MM.1S (cell line): ENCODE results near the gene NMS.

Source experiments
- EZH2phosphoT487 ChIP-seq: fragments of 300-600 bp; sonication (generic); IDR thresholded peaks from 2 replicates; pipeline ENCODE4 v1.6.1; 2018; ENCODE audit warnings: antibody characterized with exemption, low read length
- TF ChIP-seq, protein P1 (sequence below): fragments of 300-600 bp; sonication (generic); IDR thresholded peaks from 2 replicates; pipeline ENCODE4 v1.5.1; 2016; ENCODE audit warnings: antibody characterized with exemption, low read length, mixed read lengths

DNA sequence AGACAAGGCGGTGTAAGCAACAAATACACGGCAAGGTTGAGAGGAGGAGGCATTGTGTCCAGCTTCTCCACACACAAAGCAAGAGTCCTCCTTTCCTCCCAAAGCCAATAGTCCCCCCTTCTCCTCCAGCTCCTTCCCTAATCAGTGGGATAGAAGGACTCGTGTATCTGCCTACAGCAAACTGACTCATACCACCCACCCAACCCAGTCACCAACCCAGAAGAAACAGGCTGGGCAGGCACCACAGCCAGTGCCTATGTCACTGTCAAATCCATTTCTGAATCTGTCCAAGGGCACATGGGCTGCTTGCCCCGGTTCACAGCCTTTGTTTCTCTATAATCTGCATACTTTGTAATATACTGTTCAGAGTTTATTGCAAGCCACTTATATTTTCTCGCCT is 19.2 kb upstream of the NMS start:
- TF ChIP-seq, protein P1, sequence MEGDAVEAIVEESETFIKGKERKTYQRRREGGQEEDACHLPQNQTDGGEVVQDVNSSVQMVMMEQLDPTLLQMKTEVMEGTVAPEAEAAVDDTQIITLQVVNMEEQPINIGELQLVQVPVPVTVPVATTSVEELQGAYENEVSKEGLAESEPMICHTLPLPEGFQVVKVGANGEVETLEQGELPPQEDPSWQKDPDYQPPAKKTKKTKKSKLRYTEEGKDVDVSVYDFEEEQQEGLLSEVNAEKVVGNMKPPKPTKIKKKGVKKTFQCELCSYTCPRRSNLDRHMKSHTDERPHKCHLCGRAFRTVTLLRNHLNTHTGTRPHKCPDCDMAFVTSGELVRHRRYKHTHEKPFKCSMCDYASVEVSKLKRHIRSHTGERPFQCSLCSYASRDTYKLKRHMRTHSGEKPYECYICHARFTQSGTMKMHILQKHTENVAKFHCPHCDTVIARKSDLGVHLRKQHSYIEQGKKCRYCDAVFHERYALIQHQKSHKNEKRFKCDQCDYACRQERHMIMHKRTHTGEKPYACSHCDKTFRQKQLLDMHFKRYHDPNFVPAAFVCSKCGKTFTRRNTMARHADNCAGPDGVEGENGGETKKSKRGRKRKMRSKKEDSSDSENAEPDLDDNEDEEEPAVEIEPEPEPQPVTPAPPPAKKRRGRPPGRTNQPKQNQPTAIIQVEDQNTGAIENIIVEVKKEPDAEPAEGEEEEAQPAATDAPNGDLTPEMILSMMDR: no peak
- TF ChIP-seq EZH2phosphoT487: no peak
